ENCODE measurements around the gene MAP3K4.

MAP3K4 gene

GRCh38 chr6:160992980-160993314, 1.4 kb downstream of the MAP3K4 start:
- DNase-seq: no peak
- H2AFZ ChIP-seq (ENCODE audit: low read depth, low read length): no peak overlapping the region
- peaks cover 62% of the 10 kb centered on the region for H3K79me2 ChIP-seq (ENCODE audit: insufficient read depth, low read length)
- no peak overlapping the region for H3K27ac ChIP-seq (ENCODE audit: low read length)
- peaks cover 21% of the 10 kb centered on the region for H3K27me3 ChIP-seq (ENCODE audit: insufficient read depth, low read length, poor library complexity)
- TF ChIP-seq, protein P1, sequence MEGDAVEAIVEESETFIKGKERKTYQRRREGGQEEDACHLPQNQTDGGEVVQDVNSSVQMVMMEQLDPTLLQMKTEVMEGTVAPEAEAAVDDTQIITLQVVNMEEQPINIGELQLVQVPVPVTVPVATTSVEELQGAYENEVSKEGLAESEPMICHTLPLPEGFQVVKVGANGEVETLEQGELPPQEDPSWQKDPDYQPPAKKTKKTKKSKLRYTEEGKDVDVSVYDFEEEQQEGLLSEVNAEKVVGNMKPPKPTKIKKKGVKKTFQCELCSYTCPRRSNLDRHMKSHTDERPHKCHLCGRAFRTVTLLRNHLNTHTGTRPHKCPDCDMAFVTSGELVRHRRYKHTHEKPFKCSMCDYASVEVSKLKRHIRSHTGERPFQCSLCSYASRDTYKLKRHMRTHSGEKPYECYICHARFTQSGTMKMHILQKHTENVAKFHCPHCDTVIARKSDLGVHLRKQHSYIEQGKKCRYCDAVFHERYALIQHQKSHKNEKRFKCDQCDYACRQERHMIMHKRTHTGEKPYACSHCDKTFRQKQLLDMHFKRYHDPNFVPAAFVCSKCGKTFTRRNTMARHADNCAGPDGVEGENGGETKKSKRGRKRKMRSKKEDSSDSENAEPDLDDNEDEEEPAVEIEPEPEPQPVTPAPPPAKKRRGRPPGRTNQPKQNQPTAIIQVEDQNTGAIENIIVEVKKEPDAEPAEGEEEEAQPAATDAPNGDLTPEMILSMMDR (IDR thresholded peaks at IDR 0.05; ENCODE audit: borderline replicate concordance, extremely low read depth, low read length, poor library complexity, severe bottlenecking): no peak
- no peak for TF ChIP-seq EZH2 (IDR thresholded peaks at IDR 0.05; ENCODE audit: borderline replicate concordance, low read depth, low read length, severe bottlenecking)
- H3K4me2 ChIP-seq (ENCODE audit: insufficient read depth, low read length): peak overlapping the region; percentile 98
- H3K36me3 ChIP-seq (ENCODE audit: insufficient read depth, low read length): peaks cover 9% of the 10 kb centered on the region; the same call in 1 of the 2 replicates
- peaks cover 35% of the 10 kb centered on the region for H4K20me1 ChIP-seq (ENCODE audit: insufficient read depth, low read length)
- H3K9me3 ChIP-seq (ENCODE audit: insufficient read depth, low read length, severe bottlenecking): no peaks in the 10 kb centered on the region
- H3K4me1 ChIP-seq (ENCODE audit: insufficient read depth, low read length): peaks cover 33% of the 10 kb centered on the region
- ATAC-seq (ENCODE audit: insufficient read depth, low read depth): no peak
- H3K4me3 ChIP-seq (ENCODE audit: low read depth in 1 of 2, low read length in 2 of 2): peak overlapping the region; percentile 99 to 100; a peak in 3 of 4 replicates
- peak overlapping the region; percentile 95; the same call in 1 of the 2 replicates for H3K9ac ChIP-seq (ENCODE audit: low read depth, low read length)

GRCh38 chr6:160995271-160995670, 3.7 kb downstream of the MAP3K4 start:
- Histone ChIP-seq H4K20me1 (ENCODE audit: insufficient read depth, low read length) (peaks cover 42% of the 10 kb centered on the region), H3K4me3 (ENCODE audit: low read depth in 1 of 2, low read length in 2 of 2) (no peak overlapping the region), H3K4me1 (ENCODE audit: insufficient read depth, low read length) (peaks cover 33% of the 10 kb centered on the region), H3K36me3 (ENCODE audit: insufficient read depth, low read length) (peaks cover 9% of the 10 kb centered on the region; the same call in 1 of the 2 replicates), H3K79me2 (ENCODE audit: insufficient read depth, low read length) (peaks cover 85% of the 10 kb centered on the region), H3K4me2 (ENCODE audit: insufficient read depth, low read length) (peak overlapping the region; percentile 23; the same call in 1 of the 2 replicates), H2AFZ (ENCODE audit: low read depth, low read length) (no peak overlapping the region), H3K9ac (ENCODE audit: low read depth, low read length) (no peak overlapping the region), H3K27ac (ENCODE audit: low read length) (no peak overlapping the region), H3K27me3 (ENCODE audit: insufficient read depth, low read length, poor library complexity) (peaks cover 12% of the 10 kb centered on the region), H3K9me3 (ENCODE audit: insufficient read depth, low read length, severe bottlenecking) (no peaks in the 10 kb centered on the region)
- ATAC-seq (ENCODE audit: insufficient read depth, low read depth) (no peak), DNase-seq (no peak)
- no peak for TF ChIP-seq EZH2 (IDR thresholded peaks at IDR 0.05; ENCODE audit: borderline replicate concordance, low read depth, low read length, severe bottlenecking)
- TF ChIP-seq, protein P1 (IDR thresholded peaks at IDR 0.05; ENCODE audit: borderline replicate concordance, extremely low read depth, low read length, poor library complexity, severe bottlenecking): no peak

- H3K4me3 ChIP-seq (ENCODE audit: low read depth in 1 of 2, low read length in 2 of 2): no peak overlapping the region
- no peak for DNase-seq
- TF ChIP-seq EZH2 (IDR thresholded peaks at IDR 0.05; ENCODE audit: borderline replicate concordance, low read depth, low read length, severe bottlenecking): no peak
- TF ChIP-seq, protein P1 (IDR thresholded peaks at IDR 0.05; ENCODE audit: borderline replicate concordance, extremely low read depth, low read length, poor library complexity, severe bottlenecking): no peak
- H4K20me1 ChIP-seq (ENCODE audit: insufficient read depth, low read length): peaks cover 44% of the 10 kb centered on the region
- H3K4me2 ChIP-seq (ENCODE audit: insufficient read depth, low read length): peak overlapping the region; percentile 17; the same call in 1 of the 2 replicates
- H3K79me2 ChIP-seq (ENCODE audit: insufficient read depth, low read length): peaks cover 92% of the 10 kb centered on the region
- H3K27ac ChIP-seq (ENCODE audit: low read length): no peak overlapping the region
- H2AFZ ChIP-seq (ENCODE audit: low read depth, low read length): no peak overlapping the region
- no peak for ATAC-seq (ENCODE audit: insufficient read depth, low read depth)
- peaks cover 4% of the 10 kb centered on the region for H3K27me3 ChIP-seq (ENCODE audit: insufficient read depth, low read length, poor library complexity)
- H3K9ac ChIP-seq (ENCODE audit: low read depth, low read length): no peak overlapping the region
- H3K4me1 ChIP-seq (ENCODE audit: insufficient read depth, low read length): peaks cover 25% of the 10 kb centered on the region
- peaks cover 11% of the 10 kb centered on the region; the same call in 1 of the 2 replicates for H3K36me3 ChIP-seq (ENCODE audit: insufficient read depth, low read length)
- H3K9me3 ChIP-seq (ENCODE audit: insufficient read depth, low read length, severe bottlenecking): no peaks in the 10 kb centered on the region
These were observed 4.6 kb downstream of the MAP3K4 start for GRCh38 chr6:160996131-160996601.

All from DND-41 (cell line).